ENCODE data around the gene CMPK2. TPM values are rescaled to one million over a fixed set of nuclear protein-coding genes. Genes with fewer than 3 reads are reported as not detected.

The CMPK2 gene
- total and polyA plus RNA-seq, 9 of the 15 experiments (the other 6 are each of a cell fraction or from before 2014, with no cell fraction given) = 2.6 to 10.5 (median 5.0) TPM

DNA sequence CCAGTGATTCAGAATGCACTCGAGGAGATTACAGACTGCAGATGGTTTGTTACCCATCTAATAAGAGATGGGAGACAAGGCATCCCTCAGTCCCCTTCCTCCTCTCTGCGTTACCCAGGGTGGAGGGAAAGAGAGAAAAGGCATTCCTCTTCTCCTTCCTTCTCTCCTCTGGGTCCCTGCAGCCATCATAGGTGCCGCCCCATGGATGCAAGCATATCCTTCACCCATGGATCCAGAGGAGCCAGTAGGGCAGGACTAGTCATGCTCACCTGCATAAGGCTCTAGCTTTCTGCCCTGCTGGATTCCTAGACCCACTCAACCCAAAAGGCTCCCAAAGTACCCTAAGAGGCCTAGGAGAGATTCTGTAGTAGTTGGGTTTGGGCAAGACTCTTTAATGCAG is 20.4 kb downstream of the CMPK2 start:
- Histone ChIP-seq H2AFZ (ENCODE audit: low read depth, low read length) (no peak overlapping the region), H3K79me2 (ENCODE audit: control insufficient read depth, insufficient read depth, low read length) (no peaks in the 10 kb centered on the region), H3K27me3 (ENCODE audit: control insufficient read depth in 2 of 2, insufficient read depth in 2 of 2, low read length in 2 of 2) (no peaks in the 10 kb centered on the region), H3K27ac (ENCODE audit: extremely low read depth, low read depth, low read length) (no peak overlapping the region), H3K9ac (ENCODE audit: insufficient read depth in 1 of 2, low read depth in 2 of 2, low read length in 2 of 2) (no peak overlapping the region), H3K4me2 (ENCODE audit: insufficient read depth, low read length) (no peak overlapping the region), H3K9me1 (ENCODE audit: control insufficient read depth, insufficient read depth, low read length) (no peaks in the 10 kb centered on the region), H4K20me1 (replicated peaks; ENCODE audit: control insufficient read depth, insufficient read depth, low read length) (no peaks in the 10 kb centered on the region), H3K36me3 (ENCODE audit: control insufficient read depth, insufficient read depth, low read length) (peaks cover 6% of the 10 kb centered on the region; the same call in 2 of the 3 replicates), H3K4me1 (replicated peaks in 1 of 2; ENCODE audit: control insufficient read depth in 2 of 2, insufficient read depth in 2 of 2, low read length in 2 of 2) (peaks cover 5 to 13% of the 10 kb centered on the region in 2 experiments; a peak in 4 of 5 replicates), H3K9me3 (replicated peaks; ENCODE audit: control insufficient read depth, insufficient read depth, low read depth, low read length) (peaks cover 39% of the 10 kb centered on the region), H3K4me3 (no peak overlapping the region)
- BruUV-seq (replicated peaks) = no TSS peak
- ChIA-PET POLR2A (no interaction called here), CTCF (ENCODE audit: low intra/inter-chr PET ratio) (interaction anchor here (0.9 kb wide), 1 partner anchor 199 kb away, joined by 4 read pairs; no protein-coding TSS in a partner anchor)
- ATAC-seq (no peak), FAIRE-seq (no peak), DNase-seq (ENCODE audit: extremely low read depth in 1 of 4, low spot score in 3 of 4) (peak; percentile 41 to 70 (median 52))
- intact Hi-C loops (cut with micrococcal nuclease) (loop anchor here (5.0 kb wide), 1 partner anchor 237 kb away; no protein-coding TSS in a partner anchor), in situ Hi-C loops (cut with MboI) (loop anchor here (25.0 kb wide), 1 partner anchor 167 kb away; no protein-coding TSS in a partner anchor)
- 76% methylated on average over 3 of the region's 3 CpGs for WGBS (ENCODE audit: insufficient coverage, low coverage, missing lambda C conversion rate)
- TF ChIP-seq, protein P1, sequence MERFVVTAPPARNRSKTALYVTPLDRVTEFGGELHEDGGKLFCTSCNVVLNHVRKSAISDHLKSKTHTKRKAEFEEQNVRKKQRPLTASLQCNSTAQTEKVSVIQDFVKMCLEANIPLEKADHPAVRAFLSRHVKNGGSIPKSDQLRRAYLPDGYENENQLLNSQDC (CRISPR knock-in tag; IDR thresholded peaks at IDR 0.05) = no peak
- no peak for TF ChIP-seq SPI1 (IDR thresholded peaks at IDR 0.05; ENCODE audit: borderline replicate concordance, low read depth, low read length)
- 0 out of 2 replicates have a peak, but pooled peaks have one; percentile 10 for TF ChIP-seq CBFA2T2 (conservative IDR thresholded peaks at IDR 0.05)
- TF ChIP-seq ZFP30 (CRISPR knock-in tag; IDR thresholded peaks at IDR 0.05; ENCODE audit: borderline replicate concordance) = no peak
- TF ChIP-seq KLF16 (IDR thresholded peaks at IDR 0.05) = no peak
- TF ChIP-seq, protein P2, sequence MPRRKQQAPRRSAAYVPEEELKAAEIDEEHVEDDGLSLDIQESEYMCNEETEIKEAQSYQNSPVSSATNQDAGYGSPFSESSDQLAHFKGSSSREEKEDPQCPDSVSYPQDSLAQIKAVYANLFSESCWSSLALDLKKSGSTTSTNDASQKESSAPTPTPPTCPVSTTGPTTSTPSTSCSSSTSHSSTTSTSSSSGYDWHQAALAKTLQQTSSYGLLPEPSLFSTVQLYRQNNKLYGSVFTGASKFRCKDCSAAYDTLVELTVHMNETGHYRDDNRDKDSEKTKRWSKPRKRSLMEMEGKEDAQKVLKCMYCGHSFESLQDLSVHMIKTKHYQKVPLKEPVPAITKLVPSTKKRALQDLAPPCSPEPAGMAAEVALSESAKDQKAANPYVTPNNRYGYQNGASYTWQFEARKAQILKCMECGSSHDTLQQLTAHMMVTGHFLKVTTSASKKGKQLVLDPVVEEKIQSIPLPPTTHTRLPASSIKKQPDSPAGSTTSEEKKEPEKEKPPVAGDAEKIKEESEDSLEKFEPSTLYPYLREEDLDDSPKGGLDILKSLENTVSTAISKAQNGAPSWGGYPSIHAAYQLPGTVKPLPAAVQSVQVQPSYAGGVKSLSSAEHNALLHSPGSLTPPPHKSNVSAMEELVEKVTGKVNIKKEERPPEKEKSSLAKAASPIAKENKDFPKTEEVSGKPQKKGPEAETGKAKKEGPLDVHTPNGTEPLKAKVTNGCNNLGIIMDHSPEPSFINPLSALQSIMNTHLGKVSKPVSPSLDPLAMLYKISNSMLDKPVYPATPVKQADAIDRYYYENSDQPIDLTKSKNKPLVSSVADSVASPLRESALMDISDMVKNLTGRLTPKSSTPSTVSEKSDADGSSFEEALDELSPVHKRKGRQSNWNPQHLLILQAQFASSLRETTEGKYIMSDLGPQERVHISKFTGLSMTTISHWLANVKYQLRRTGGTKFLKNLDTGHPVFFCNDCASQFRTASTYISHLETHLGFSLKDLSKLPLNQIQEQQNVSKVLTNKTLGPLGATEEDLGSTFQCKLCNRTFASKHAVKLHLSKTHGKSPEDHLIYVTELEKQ (CRISPR knock-in tag; IDR thresholded peaks at IDR 0.05) = no peak
- TF ChIP-seq, protein P3, sequence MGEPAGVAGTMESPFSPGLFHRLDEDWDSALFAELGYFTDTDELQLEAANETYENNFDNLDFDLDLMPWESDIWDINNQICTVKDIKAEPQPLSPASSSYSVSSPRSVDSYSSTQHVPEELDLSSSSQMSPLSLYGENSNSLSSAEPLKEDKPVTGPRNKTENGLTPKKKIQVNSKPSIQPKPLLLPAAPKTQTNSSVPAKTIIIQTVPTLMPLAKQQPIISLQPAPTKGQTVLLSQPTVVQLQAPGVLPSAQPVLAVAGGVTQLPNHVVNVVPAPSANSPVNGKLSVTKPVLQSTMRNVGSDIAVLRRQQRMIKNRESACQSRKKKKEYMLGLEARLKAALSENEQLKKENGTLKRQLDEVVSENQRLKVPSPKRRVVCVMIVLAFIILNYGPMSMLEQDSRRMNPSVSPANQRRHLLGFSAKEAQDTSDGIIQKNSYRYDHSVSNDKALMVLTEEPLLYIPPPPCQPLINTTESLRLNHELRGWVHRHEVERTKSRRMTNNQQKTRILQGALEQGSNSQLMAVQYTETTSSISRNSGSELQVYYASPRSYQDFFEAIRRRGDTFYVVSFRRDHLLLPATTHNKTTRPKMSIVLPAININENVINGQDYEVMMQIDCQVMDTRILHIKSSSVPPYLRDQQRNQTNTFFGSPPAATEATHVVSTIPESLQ (CRISPR knock-in tag; IDR thresholded peaks at IDR 0.05) = no peak
- TF ChIP-seq CBX1 (IDR thresholded peaks at IDR 0.05; ENCODE audit: low read depth) = peak; percentile 99
- no peak for TF ChIP-seq MTA1 (IDR thresholded peaks at IDR 0.05; ENCODE audit: borderline replicate concordance)
- TF ChIP-seq KDM1A (IDR thresholded peaks at IDR 0.05) = 0 out of 4 replicates have a peak, but pooled peaks of 1 of the 2 experiments have one; percentile 9
- TF ChIP-seq, protein P4, sequence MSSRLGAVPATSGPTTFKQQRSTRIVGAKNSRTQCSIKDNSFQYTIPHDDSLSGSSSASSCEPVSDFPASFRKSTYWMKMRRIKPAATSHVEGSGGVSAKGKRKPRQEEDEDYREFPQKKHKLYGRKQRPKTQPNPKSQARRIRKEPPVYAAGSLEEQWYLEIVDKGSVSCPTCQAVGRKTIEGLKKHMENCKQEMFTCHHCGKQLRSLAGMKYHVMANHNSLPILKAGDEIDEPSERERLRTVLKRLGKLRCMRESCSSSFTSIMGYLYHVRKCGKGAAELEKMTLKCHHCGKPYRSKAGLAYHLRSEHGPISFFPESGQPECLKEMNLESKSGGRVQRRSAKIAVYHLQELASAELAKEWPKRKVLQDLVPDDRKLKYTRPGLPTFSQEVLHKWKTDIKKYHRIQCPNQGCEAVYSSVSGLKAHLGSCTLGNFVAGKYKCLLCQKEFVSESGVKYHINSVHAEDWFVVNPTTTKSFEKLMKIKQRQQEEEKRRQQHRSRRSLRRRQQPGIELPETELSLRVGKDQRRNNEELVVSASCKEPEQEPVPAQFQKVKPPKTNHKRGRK (tag; IDR thresholded peaks at IDR 0.05) = no peak
- no peak for TF ChIP-seq EZH2 (IDR thresholded peaks at IDR 0.05; ENCODE audit: borderline replicate concordance, low read depth, low read length)
- TF ChIP-seq, protein P5, sequence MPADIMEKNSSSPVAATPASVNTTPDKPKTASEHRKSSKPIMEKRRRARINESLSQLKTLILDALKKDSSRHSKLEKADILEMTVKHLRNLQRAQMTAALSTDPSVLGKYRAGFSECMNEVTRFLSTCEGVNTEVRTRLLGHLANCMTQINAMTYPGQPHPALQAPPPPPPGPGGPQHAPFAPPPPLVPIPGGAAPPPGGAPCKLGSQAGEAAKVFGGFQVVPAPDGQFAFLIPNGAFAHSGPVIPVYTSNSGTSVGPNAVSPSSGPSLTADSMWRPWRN (IDR thresholded peaks at IDR 0.05; ENCODE audit: low read depth) = no peak
- no peak for TF ChIP-seq DMBX1 (CRISPR knock-in tag; IDR thresholded peaks at IDR 0.05; ENCODE audit: borderline replicate concordance)
- 0 out of 2 replicates have a peak, but pooled peaks have one; percentile 34 for TF ChIP-seq ZNF584 (CRISPR knock-in tag; IDR thresholded peaks at IDR 0.05; ENCODE audit: low read depth)

All from K562 (cell line).